Measurements from ENCODE around the gene NCAM2.

Gene NCAM2

GRCh38 chr21:21174676-21175075 lies 176.5 kb downstream of the NCAM2 start:
- Histone ChIP-seq H3K4me2 (ENCODE audit: low read length) (no peak overlapping the region), H3F3A (ENCODE audit: insufficient read depth, low read length) (no peaks in the 10 kb centered on the region), H3K9ac (ENCODE audit: low read length) (no peak overlapping the region), H3K36me3 (ENCODE audit: insufficient read depth, low read length) (no peaks in the 10 kb centered on the region), H3K4me3 (ENCODE audit: low read depth, low read length, poor library complexity, severe bottlenecking) (no peak overlapping the region), H3K9me2 (ENCODE audit: low read depth, low read length) (no peaks in the 10 kb centered on the region), H3K27ac (ENCODE audit: low read depth, low read length, poor library complexity, severe bottlenecking) (no peak overlapping the region), H2AFZ (ENCODE audit: low read length) (no peak overlapping the region), H3K9me3 (ENCODE audit: low read length) (no peaks in the 10 kb centered on the region), H3K79me2 (ENCODE audit: insufficient read depth, low read length) (no peaks in the 10 kb centered on the region), H4K20me1 (ENCODE audit: insufficient read depth, low read length) (no peaks in the 10 kb centered on the region), H3K27me3 (ENCODE audit: insufficient read depth, low read length) (no peaks in the 10 kb centered on the region), H3K4me1 (ENCODE audit: insufficient read depth, low read length, severe bottlenecking) (no peaks in the 10 kb centered on the region)
- TF ChIP-seq CTCF (IDR thresholded peaks at IDR 0.05; ENCODE audit: low read length) (no peak), EZH2 (IDR thresholded peaks at IDR 0.05; ENCODE audit: borderline replicate concordance, low read length) (no peak)

GRCh38 chr21:21175798-21176334 lies 177.7 kb downstream of the NCAM2 start:
- no peak overlapping the region for H2AFZ ChIP-seq (ENCODE audit: low read length)
- H3F3A ChIP-seq (ENCODE audit: insufficient read depth, low read length): no peaks in the 10 kb centered on the region
- no peak overlapping the region for H3K4me3 ChIP-seq (ENCODE audit: low read depth, low read length, poor library complexity, severe bottlenecking)
- TF ChIP-seq CTCF (IDR thresholded peaks at IDR 0.05; ENCODE audit: low read length): no peak
- TF ChIP-seq EZH2 (IDR thresholded peaks at IDR 0.05; ENCODE audit: borderline replicate concordance, low read length): no peak
- no peaks in the 10 kb centered on the region for H3K9me2 ChIP-seq (ENCODE audit: low read depth, low read length)
- no peak overlapping the region for H3K27ac ChIP-seq (ENCODE audit: low read depth, low read length, poor library complexity, severe bottlenecking)
- no peaks in the 10 kb centered on the region for H3K9me3 ChIP-seq (ENCODE audit: low read length)
- no peaks in the 10 kb centered on the region for H3K27me3 ChIP-seq (ENCODE audit: insufficient read depth, low read length)
- H3K9ac ChIP-seq (ENCODE audit: low read length): no peak overlapping the region
- no peaks in the 10 kb centered on the region for H3K79me2 ChIP-seq (ENCODE audit: insufficient read depth, low read length)
- H3K4me1 ChIP-seq (ENCODE audit: insufficient read depth, low read length, severe bottlenecking): no peaks in the 10 kb centered on the region
- no peaks in the 10 kb centered on the region for H3K36me3 ChIP-seq (ENCODE audit: insufficient read depth, low read length)
- H4K20me1 ChIP-seq (ENCODE audit: insufficient read depth, low read length): no peaks in the 10 kb centered on the region
- no peak overlapping the region for H3K4me2 ChIP-seq (ENCODE audit: low read length)

GRCh38 chr21:21177353-21177986 lies 179.3 kb downstream of the NCAM2 start:
- Histone ChIP-seq H3K4me2 (ENCODE audit: low read length) (no peak overlapping the region), H3K79me2 (ENCODE audit: insufficient read depth, low read length) (no peaks in the 10 kb centered on the region)
- TF ChIP-seq CTCF (IDR thresholded peaks at IDR 0.05; ENCODE audit: low read length) (no peak), EZH2 (IDR thresholded peaks at IDR 0.05; ENCODE audit: borderline replicate concordance, low read length) (no peak)

More at GRCh38 chr21:21177353-21177986, 179.3 kb downstream of the NCAM2 start:
- H3K9me3 ChIP-seq (ENCODE audit: low read length): no peaks in the 10 kb centered on the region
- no peaks in the 10 kb centered on the region for H3F3A ChIP-seq (ENCODE audit: insufficient read depth, low read length)
- H3K27me3 ChIP-seq (ENCODE audit: insufficient read depth, low read length): no peaks in the 10 kb centered on the region
- H3K36me3 ChIP-seq (ENCODE audit: insufficient read depth, low read length): no peaks in the 10 kb centered on the region
- no peaks in the 10 kb centered on the region for H3K9me2 ChIP-seq (ENCODE audit: low read depth, low read length)
- H3K27ac ChIP-seq (ENCODE audit: low read depth, low read length, poor library complexity, severe bottlenecking): no peak overlapping the region
- no peak overlapping the region for H2AFZ ChIP-seq (ENCODE audit: low read length)
- no peaks in the 10 kb centered on the region for H4K20me1 ChIP-seq (ENCODE audit: insufficient read depth, low read length)
- no peak overlapping the region for H3K4me3 ChIP-seq (ENCODE audit: low read depth, low read length, poor library complexity, severe bottlenecking)
- H3K4me1 ChIP-seq (ENCODE audit: insufficient read depth, low read length, severe bottlenecking): no peaks in the 10 kb centered on the region
- no peak overlapping the region for H3K9ac ChIP-seq (ENCODE audit: low read length)

Measured in OCI-LY1 (cell line).